HG03354 (cell line): Measurements from ENCODE around the gene TPPP.
A peak's percentile ranks its signal among the peaks of the same experiment; 100 is the strongest.
"Not testable (repeated sequence)": the region's sequence is repeated elsewhere in the genome, so short reads cannot be mapped to it uniquely, and the experiment has no call there.

Experiments
- ATAC-seq: cut with Tn5 transposase; IDR thresholded peaks from one replicate; pipeline ENCODE4 v1.9.1; 2021; ENCODE audit warnings: mild to moderate bottlenecking; ENCODE audit not compliant: unreplicated experiment, poor library complexity, severe bottlenecking

TPPP gene

GRCh38 chr5:680118-680795, 12.9 kb downstream of the TPPP start:
- ATAC-seq, result not testable (repeated sequence)

DNA sequence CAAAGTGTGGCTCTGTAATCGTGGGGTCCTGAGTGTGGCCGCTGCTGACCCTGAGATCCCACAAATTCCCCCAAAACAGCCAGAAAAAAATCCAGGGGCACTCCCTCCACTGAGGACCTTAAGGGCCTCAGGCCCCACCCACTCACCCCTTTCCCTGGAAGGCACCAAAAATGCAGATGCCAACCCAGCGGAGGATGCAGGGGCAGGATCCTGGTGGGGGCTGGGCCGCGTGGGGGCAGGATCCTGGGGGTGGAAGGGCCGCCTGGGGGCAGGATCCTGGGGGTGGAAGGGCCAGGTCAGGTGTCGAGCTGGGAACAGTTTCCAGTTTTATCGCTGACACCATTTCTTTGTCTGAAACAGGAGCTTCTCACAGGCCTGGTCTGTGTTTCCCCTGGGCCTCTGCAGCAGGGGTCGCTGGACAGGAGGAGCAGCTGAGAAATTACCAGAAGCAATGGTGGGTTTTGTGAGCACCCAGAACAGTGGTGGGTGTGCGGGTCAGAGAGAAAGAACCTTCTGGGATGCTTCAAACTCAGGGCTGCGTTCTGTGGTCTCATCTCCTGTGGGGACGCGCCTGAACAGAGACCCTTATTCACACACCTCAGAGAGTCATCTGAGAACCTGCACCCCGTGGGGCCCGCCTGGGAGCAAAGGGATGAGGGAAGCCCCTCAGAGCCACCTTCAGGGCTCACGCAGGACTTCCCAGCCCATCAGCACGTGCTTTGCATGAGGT, 13.8 kb downstream of the TPPP start:
- not testable (repeated sequence) for ATAC-seq

DNA sequence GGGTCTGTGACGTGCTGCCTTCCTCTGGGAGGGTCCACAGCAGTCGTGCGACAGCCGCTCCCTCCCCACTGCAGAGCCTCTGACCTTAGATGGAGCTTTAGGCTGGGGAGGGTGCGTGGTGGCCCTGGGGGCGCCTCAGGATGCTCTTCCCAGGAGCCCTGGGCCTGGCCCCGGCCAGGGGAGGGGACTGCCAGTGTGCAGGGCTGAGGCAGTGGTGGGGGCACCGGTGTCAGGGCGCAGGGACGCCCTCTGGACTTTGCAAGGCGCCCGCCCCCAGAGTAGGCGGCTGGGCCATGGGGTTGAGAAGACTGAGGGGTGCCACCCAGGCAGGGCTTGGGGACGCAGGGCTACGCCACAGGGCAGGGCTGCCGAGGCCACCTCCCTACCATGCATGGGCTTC, 14.6 kb downstream of the TPPP start:
- not testable (repeated sequence) for ATAC-seq

GRCh38 chr5:677131-678101, 15.7 kb downstream of the TPPP start:
- no peak for ATAC-seq

- ATAC-seq, result no peak
These were observed 16.5 kb downstream of the TPPP start for GRCh38 chr5:676699-677076.

DNA sequence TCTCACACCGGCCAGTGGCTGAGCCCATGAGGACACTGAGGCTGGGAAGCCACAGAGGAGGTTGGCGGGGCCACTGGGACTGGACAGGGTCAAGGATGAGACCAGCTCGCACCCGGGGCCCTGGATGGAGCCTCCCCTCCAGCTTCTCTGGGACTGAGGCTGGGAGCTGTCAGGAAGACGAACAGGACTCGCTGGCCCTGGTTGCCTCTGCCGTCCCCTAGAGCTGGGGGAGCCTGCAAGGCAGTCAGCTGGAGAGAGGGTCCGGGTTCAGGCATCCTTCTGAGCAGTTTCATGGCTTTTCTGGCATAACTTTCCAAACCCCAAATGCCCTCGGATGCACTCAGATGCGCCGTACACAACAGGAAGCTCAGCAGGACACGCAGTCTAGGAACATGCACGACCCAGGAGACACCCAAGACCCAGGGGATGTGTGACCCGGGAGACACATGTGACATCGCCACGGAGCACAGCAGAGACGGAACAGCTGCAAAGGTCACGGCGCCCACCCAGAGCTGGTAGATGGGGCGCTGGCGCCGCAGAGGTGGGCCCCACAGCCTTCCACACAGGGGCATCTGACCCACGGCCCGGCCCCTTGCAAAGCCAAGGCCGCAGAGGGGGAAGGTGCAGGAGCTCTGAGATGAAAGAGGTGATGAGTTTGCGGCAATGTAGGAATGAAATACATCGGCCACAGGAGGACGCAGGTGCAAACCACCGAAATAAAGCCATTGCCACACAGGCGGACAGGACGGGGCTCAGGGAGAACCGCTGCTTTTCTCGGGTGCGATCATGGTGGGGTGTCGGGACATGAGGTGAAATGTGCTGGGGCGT, 17.1 kb downstream of the TPPP start:
- ATAC-seq, result no peak

DNA sequence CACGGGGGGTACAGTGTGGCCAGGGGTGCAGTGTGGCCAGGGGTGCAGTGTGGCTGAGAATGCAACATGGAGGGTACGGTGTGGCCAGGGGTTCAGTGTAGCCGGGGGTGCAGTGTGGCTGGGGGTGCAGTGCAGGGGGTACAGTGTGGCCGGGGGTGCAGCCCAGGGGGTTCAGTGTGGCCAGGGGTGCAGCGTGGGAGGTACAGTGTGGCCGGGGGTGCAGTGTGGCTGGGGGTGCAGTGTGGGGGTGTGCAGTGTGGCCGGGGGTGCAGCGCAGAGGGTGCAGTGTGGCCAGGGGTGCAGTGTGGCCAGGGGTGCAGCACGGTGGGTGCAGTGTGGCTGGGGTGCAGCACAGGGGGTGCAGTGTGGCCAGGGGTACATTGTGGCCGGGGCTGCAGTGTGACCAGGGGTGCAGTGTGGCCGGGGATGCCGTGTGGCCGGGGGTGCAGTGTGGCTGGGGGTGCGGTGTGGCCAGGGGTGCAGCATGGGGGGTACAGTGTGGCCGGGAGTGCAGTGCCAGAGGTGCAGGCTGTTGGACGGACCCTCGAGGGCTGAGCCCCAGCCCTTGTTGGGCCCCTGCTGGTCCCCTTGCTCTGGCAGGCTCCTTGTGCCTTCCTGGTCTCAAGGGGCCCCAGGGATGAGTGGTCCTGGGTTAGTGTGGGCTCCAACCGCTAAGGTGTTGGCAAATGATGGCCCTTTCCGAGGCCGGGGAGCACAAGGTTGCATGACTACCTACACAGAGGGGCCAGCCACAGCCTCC, 17.9 kb downstream of the TPPP start:
- no peak for ATAC-seq

GRCh38 chr5:674630-675011, 18.5 kb downstream of the TPPP start:
- no peak for ATAC-seq

DNA sequence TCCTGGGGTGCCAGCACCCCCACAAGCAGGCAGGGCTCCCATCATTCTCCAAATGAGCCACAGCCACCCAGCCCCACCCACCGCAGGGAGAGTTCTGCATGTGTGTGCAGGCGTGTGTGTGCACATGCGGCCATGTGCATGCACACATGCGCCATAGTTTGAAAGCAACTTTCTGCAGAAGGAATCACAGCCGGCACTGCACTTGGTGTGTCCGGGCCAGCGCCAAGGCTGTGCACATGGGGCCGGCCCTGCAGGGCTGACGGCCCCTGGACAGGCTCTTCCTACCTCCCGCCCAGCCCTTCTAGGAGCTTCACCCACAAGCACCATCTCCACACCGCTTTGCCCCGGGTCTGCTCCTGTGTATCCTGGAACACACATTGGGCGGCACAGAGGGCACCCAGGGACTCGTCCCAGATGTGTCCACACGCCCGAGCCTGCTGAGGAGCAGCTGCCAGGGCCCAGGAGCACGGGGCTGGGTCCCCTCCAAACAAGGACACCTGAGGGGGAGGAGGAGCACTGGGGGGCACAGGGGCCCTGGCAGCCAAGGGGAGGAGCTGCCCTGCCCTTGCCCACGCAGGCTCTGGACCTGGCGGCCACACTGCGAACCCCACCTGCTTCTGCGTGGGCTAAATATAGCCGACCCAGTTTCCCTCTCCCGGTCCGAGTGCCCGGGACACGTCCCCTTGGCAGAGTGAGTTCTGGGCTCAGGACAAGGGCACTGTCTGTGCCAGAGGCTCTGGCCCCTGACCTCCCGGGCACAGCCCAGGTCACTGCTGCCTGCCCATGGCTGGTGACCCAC, 19.1 kb downstream of the TPPP start:
- no peak for ATAC-seq

DNA sequence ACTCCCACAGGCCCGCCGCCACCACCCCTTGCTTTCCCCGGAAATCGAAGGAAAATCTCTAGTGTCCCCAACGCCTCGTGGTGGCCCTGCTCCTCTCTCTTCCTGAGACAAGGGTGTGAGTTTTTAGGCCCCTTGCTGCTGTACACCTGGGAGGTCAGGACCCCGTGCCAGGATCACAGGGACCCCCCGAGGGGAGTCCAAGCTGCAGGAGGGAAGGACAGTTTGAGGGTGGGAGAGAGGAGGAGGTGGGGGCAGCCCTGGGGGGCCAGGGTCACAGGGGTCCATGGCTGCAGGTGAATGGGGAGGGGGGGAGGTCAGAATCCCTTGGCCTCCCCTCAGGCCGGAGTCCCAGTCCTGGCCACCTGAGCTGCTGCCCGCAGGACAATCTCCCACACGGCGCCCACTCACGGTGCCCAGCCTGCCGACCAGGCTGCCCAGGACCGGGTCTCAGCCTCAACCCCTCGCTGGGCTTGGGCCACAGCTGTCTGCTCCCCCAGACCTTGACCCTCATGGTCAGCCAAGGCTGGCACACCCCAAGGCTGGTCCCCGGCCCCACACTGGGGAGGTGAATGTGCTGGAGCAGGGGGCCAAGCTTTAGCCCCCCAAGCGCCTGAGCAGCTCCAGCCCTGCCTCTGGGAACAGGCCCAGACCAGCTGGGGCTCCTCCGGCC, 19.9 kb downstream of the TPPP start:
- no peak for ATAC-seq

DNA sequence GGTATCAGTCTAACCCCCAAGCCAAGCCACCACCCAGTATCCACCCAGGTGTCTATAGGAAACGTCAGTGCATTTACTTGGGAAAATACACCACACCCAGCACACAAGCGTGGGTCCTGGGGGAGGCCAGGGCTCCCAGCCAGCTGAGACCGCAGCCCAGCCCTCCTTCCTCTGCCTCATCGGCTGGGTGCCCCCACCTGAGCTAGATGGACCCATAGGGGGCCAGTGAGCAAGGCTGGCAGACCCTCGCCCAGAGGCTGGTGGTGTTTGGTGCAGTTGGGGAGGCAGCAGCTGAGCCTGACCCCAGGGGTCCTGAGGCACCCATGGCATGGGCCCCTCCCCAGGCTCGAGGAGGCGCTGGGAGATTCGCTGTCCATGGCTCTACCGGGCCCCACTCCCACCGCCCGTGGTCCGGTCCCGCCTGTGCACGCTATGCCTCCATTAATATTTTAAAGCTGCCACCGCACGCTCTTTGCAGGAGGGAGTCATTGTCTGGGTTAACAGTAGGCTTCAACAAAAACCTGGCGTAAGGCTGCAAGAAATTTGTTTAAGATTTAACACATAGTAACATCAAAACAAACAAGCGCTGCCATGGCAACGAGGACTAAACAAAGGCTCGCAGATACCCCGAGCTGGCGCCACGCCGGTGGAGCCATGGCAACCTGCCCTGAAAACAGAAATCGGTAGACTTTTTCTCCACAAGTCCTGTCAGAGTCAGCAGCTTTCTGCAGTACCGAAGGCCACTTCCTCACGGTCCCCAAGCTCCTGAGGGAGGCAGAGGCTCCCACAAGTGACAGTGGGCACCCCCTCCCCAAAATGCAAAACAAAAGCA, 20.6 kb downstream of the TPPP start:
- peak; percentile 52 for ATAC-seq

DNA sequence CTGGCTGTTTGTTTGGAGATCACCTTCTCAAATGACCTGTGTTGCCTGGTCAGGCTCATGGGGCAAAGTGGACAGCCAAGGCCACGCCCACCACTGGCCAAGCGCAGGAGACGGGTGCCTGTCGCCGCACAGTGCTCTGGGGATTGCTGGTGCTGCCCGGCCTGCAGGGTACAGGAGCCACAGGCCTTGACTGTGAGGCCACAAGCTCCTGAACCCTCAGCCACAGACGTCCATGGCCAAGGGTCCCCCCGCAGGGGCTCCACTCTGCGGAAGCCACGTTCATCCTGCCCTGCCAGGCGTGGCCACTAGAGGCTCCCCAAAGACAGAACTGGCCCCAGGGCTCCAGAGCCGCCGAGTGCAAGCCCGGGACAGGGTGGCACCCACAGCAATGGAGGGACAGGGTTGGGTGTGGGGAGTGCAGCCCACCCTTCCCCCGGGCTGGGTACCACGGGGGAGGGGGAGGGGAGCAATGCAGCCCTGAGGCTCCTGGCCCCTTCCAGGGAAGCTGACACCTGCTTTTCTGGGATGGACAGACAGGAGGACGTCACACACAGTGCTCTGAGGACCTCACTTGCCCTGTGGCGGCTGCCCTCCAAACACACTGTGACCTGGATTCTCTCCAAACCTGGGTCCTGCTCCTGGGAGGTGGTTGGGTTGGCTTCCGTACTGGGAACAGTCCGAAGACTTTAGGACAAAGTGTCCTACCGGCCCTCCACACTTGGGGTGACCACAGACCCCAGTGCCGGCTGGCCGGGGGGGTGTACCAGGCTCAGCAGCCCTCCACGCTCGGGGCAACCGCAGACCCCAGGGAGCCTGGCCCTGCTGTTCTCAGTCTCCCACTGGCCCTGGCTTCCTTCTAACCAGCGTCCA, 21.5 kb downstream of the TPPP start:
- peak; percentile 70 for ATAC-seq

- ATAC-seq, result no peak
These were observed 22.5 kb downstream of the TPPP start for GRCh38 chr5:670396-671270.

GRCh38 chr5:669842-670395, 23.2 kb downstream of the TPPP start:
- no peak for ATAC-seq
